Measurements from ENCODE around the gene GLYATL1B. TPM values are rescaled to one million over a fixed set of nuclear protein-coding genes. Genes with fewer than 3 reads are reported as not detected.
A peak's percentile ranks its signal among the peaks of the same experiment; 100 is the strongest.
"Not testable (repeated sequence)": the region's sequence is repeated elsewhere in the genome, so short reads cannot be mapped to it uniquely, and the experiment has no call there.

The GLYATL1B gene
- not detected in 2 replicates for total RNA-seq (2014; rRNA removed; shearing (Covaris generic))
- polyA plus RNA-seq (2015; cell fraction: cytosol; rRNA removed), result not detected in 2 replicates
- polyA plus RNA-seq (2015; cell fraction: nucleus; rRNA removed), result not detected in 2 replicates

- DNase-seq (ENCODE audit: low read depth), result not testable (repeated sequence)
Measured at GRCh38 chr11:59086007-59086406, at the start of gene GLYATL1B. GLYATL1B (plus strand) TSS chr11:59086307; CDS start chr11:59086307, 0 bp downstream.

DNA sequence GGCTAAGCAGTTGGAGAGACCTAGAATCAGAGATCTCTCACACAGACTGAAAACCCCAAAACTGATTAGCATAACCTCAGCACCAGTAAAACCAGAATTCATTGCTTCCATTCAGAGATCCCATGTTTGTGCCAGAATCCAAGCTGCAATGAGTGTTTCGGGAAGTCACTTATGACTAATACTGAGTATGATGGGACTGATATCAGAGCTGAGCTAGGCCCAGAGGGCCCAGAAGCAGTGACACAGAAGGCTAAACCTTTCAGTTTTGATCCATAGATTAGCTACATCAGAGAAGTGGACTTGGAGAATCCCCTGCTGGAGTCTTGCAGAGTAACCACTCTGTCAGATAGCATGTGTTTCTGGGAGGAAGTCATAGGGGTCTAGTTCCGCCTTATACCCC is 49.6 kb upstream of the GLYATL1B start:
- peak; percentile 20 for DNase-seq (ENCODE audit: low read depth)

GRCh38 chr11:59037434-59037833 is 48.7 kb upstream of the GLYATL1B start:
- DNase-seq (ENCODE audit: low read depth), result not testable (repeated sequence)

DNA sequence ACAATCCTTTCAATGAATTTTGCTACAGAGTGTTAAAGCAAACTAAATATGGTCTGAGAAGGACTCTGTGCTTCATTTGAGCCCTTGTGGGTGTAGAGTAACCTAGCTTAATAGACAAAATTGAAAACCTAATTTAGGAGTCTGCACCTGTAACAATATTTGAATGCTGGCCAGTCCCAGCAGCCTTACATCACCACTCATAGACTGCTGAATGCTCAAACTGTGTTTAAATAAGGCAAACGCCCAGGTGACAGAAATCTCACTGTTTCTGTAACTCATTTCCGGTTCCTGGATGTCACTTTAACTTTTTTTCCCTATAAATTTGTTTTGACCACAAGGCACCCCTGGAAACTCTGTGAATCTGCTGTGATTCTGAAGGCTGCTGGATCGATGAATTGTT is 45.5 kb upstream of the GLYATL1B start:
- DNase-seq (ENCODE audit: low read depth), result no peak

DNA sequence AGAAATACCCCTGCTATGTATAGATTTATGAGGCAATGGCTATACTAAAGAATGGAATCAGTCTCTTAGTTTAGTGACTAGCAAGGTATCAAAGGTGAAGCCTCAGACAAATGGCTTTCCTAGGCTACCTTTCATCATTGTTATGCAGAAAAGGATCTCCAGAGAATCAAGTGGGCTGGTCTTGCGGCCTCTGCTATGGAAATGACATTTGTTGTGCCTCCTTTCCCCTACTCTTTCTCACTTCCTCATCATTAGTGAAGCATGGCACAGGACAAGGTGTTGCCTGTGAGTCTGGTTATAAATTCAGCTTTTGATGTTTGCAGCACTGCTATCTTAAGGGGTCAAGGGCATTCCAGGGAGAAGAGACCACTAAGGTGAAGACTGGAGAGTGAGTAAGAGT is 34.7 kb upstream of the GLYATL1B start:
- DNase-seq (ENCODE audit: low read depth), result not testable (repeated sequence)

DNA sequence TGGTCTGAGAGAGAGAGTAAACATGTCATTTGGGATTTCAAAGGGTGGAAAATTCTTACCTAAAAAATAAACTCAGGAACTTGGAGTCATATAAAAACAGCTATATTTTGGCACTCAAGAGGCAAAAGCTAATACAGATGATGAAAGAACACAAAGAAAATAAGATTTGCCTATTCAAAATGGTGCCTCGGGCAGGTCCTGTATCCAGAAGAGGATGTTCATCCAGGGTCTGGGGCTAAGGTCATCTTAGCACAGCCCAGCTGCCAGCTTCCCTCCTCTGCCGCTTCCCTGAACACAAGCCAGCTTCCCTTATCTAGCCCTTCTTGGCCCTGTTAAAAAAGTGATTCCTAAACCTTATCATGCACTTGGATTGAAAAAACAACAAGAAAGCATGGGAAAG is 33.8 kb upstream of the GLYATL1B start:
- not testable (repeated sequence) for DNase-seq (ENCODE audit: low read depth)

GRCh38 chr11:59053387-59053786 is 32.7 kb upstream of the GLYATL1B start:
- peak; percentile 27 for DNase-seq (ENCODE audit: low read depth)

DNA sequence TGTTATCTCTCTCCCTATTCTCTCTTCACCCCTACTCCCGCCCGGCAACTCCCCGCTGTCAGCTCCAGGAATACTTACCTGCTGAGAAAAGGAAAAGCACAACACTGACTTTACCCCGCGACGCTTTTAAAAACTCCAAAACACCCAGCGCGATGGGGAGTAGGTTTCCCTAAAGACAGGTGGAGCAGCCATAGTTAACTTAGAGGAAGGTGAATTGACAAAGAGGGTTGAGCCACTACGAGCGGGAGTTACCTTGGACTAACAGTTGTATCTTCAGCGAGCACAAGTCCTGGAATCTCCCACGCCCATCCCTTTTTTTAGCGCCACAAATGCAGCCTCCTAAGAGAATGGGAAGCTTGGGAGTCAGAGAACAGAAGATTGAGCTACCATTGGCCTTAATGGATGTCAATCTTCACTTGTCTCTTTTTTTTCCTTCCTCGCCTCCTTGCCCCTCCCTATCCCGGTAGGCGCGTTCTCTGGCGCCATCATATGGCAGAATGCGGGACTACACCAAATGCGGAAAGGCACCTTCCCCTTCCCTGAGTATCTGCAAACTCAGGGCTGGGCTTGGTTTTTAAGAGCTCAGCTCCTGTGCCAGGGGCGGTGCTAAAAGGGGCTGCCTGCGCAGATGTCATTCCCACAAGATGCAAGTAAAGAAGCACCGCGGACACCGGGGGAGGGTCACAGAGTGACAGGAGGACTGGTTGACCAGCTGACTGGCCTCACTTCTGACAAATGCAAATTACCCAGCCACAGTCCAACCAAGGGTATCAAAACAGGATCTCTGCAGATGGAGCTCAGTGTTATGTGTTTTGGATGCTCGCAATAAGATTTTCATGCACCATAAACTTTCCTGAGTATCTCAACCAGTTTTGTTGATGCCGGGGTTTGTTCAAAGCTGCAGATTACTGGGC is 27.7 kb upstream of the GLYATL1B start:
- DNase-seq (ENCODE audit: low read depth), result peak; percentile 87

- DNase-seq (ENCODE audit: low read depth), result not testable (repeated sequence)
Measured at GRCh38 chr11:59060096-59060495, 26.0 kb upstream of the GLYATL1B start.

- peak; percentile 3 for DNase-seq (ENCODE audit: low read depth)
Measured at GRCh38 chr11:59062602-59063529, 23.2 kb upstream of the GLYATL1B start.

DNA sequence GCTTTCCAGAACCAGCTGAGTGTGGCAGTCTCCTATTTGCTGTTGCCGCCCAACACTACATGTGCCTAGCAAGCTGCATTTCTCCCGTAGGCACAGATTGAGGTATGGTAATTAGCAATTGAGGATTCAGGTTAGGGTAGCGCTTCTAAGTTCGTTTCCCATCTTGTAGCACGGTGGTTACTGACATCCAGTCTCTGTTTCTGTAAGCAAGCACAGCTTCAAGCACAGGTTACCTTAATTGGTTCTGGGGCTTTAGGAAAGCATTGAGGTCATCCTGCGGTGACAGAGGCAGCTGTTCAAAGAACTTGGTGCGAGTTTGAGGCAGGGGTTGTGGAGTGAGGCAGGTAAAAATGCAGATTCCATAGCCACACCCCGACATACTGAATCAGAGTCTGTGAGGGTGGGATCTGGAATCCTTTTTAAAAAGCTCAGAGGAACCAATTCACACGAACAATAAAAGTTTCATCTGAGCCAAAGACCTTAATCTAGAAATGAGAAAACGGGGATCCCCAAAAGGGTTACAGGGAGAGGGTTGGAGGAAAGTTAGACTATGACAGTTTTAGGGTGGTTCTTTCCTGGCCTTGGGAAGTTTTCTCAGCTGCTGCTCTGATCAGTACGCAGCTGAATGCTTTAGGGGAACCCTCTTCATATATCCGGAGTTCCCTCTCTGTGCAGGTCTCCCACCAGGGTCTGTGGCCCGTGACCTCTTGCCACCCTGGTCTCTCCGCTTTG is 21.9 kb upstream of the GLYATL1B start:
- not testable (repeated sequence) for DNase-seq (ENCODE audit: low read depth)

DNA sequence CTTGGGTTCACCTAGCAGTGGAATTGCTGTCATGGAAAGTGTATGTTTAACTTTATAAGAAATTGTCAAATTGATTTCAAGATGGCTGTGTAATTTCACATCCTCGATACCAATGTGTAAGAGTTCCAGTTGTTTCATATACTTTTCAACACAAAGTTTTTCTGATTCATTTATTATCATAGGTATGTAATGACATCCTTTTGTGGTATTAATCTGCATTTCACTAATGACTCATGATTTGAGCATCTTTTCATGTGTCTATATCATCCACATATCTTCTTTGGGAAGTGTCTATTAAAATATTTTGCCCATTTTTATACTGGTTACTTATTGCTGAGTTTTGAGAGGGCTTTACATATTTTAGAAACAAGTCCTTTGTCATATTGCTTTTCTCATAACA is 17.0 kb upstream of the GLYATL1B start:
- no peak for DNase-seq (ENCODE audit: low read depth)

GRCh38 chr11:59076876-59077571 is 9.1 kb upstream of the GLYATL1B start:
- no peak for DNase-seq (ENCODE audit: low read depth)

DNA sequence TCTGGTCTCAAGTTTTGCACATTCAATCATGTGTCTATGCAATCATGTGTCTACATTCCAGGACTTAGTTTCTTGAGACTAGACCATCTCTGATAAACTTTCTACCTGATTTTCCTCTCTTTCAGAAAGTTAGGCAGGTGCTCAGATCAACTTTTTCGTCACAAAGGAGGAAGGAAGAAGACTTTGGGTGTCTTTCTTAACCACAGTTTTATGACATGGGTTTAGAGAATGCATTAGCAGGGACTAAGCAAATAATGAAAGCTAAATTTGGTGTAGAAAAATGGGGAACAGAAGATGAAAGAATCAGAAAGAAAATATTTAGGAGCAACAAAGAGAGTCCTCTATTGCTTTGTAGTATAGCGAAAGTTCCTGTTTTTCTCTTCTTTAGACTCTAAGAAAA is 7.7 kb upstream of the GLYATL1B start:
- no peak for DNase-seq (ENCODE audit: low read depth)

DNA sequence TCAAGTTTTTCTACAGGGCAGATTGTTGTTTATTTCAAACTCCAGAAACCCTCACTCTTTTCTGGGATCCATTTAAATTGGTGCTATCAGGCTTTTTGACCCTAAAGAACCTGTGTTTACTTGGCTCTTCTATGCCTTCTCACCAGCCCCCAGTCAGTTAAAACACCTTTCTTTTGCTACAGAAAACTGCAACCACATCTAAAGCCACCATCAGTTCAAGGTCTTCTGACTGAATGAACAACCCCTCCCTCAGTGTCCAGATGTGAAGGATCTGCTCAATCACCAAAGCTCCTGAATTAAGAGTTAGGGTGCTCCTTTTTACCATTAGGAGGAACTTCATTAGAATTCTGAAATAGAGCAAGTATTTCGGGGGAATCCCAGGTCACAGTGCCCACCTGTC is 7.0 kb upstream of the GLYATL1B start:
- DNase-seq (ENCODE audit: low read depth), result no peak

DNA sequence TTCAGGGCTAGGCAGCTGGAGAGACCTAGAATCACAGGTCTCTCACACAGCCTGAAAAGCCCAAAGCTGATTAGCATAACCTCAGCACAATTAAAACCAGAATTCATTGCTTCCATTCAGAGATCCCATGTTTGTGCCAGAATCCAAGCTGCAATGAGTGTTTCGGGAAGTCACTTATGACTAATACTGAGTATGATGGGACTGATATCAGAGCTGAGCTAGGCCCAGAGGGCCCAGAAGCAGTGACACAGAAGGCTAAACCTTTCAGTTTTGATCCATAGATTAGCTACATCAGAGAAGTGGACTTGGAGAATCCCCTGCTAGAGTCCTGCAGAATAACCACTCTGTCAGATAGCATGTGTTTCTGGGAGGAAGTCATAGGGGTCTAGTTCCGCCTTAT is 5.7 kb upstream of the GLYATL1B start:
- DNase-seq (ENCODE audit: low read depth), result not testable (repeated sequence)

GRCh38 chr11:59081430-59082020 is 4.6 kb upstream of the GLYATL1B start:
- not testable (repeated sequence) for DNase-seq (ENCODE audit: low read depth)

DNA sequence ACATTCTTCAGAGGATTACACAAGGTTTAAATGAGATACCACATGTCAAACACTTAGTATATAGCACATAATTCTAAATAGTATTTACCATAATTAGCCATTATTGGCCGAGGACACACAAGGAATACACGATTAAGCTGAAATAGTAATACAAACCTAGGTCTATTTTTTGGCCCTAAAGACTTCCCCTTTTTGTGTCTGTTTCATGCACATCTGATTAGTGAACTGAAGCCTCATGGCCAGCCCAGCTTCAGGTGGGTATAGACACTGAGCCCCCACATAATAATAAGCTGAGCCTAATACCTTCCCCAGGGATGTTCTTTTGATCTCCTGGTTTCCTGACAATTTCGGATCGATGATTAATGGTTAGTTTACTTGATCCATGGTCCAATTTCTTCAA is 2.1 kb downstream of the GLYATL1B start:
- DNase-seq (ENCODE audit: low read depth), result no peak

GRCh38 chr11:59093576-59093975 is 7.5 kb downstream of the GLYATL1B start:
- DNase-seq (ENCODE audit: low read depth), result not testable (repeated sequence)

- not testable (repeated sequence) for DNase-seq (ENCODE audit: low read depth)
Measured at GRCh38 chr11:59095225-59095624, 9.1 kb downstream of the GLYATL1B start.

All from HT1080 (cell line).